HFF-Myc (cell line): ENCODE measurements around the gene CDK9.
"Not testable (repeated sequence)": the region's sequence is repeated elsewhere in the genome, so short reads cannot be mapped to it uniquely, and the experiment has no call there.

Experiments
- DNase-seq: peaks from one replicate; pipeline ENCODE4 v3.0.0-alpha.2; 2011; ENCODE audit warnings: low read depth; ENCODE audit errors: extremely low read depth
- H3K4me3 ChIP-seq: replicated peaks from 2 replicates; pipeline ENCODE4 v1.5.1; 2011; ENCODE audit warnings: low read depth, mild to moderate bottlenecking, control low read depth, low read length
- CTCF ChIP-seq: IDR thresholded peaks from 2 replicates; pipeline ENCODE4 v1.5.1; 2012; ENCODE audit warnings: mild to moderate bottlenecking, low read depth, low read length, control low read depth; ENCODE audit errors: missing control alignments

The CDK9 gene

GRCh38 chr9:127776924-127777289, 8.9 kb upstream of the CDK9 start:
- no peak for DNase-seq
- no peak overlapping the region for H3K4me3 ChIP-seq
- no peak for TF ChIP-seq CTCF

GRCh38 chr9:127777368-127777980, 8.4 kb upstream of the CDK9 start:
- H3K4me3 ChIP-seq, result no peak overlapping the region
- DNase-seq, result no peak
- no peak for TF ChIP-seq CTCF

- TF ChIP-seq CTCF, result no peak
- DNase-seq, result no peak
- H3K4me3 ChIP-seq, result no peak within 1 kb of the TSS
Measured at GRCh38 chr9:127778280-127779135, 7.3 kb upstream of the CDK9 start, which contains the start of gene SH2D3C. Gene SH2D3C (minus strand): TSS chr9:127778666. CDS start chr9:127778627, 39 bp downstream.

- H3K4me3 ChIP-seq, result no peak overlapping the region
- DNase-seq, result no peak
Measured at GRCh38 chr9:127779136-127779981, 6.5 kb upstream of the CDK9 start.

GRCh38 chr9:127780126-127780885, 5.5 kb upstream of the CDK9 start:
- H3K4me3 ChIP-seq, result no peak overlapping the region
- DNase-seq, result no peak
- TF ChIP-seq CTCF, result no peak

More at GRCh38 chr9:127779136-127779981, 6.5 kb upstream of the CDK9 start:
- no peak for TF ChIP-seq CTCF

- not testable (repeated sequence) for DNase-seq, H3K4me3 ChIP-seq
Measured at GRCh38 chr9:127780909-127781308, 4.9 kb upstream of the CDK9 start.
